Measurements from ENCODE around the gene ATF5.

DNA sequence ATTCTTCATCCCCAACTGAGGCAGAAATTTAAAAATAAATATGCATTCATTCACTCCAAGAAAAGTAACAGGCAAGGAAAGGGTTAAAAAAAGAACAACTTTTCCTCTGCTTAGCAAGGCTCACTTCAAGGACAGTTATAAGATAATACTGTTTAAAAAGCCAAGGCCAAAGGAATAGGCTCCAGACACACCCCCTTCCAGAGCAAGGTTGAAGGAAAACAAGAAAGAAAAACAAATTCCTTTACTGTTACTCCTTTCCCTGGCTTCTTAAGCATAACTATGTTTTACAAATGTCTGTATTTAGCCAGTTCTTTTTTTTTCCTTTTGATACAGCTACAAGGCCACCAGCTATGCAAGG is 23.5 kb downstream of the ATF5 start:
- TF ChIP-seq, protein P1, sequence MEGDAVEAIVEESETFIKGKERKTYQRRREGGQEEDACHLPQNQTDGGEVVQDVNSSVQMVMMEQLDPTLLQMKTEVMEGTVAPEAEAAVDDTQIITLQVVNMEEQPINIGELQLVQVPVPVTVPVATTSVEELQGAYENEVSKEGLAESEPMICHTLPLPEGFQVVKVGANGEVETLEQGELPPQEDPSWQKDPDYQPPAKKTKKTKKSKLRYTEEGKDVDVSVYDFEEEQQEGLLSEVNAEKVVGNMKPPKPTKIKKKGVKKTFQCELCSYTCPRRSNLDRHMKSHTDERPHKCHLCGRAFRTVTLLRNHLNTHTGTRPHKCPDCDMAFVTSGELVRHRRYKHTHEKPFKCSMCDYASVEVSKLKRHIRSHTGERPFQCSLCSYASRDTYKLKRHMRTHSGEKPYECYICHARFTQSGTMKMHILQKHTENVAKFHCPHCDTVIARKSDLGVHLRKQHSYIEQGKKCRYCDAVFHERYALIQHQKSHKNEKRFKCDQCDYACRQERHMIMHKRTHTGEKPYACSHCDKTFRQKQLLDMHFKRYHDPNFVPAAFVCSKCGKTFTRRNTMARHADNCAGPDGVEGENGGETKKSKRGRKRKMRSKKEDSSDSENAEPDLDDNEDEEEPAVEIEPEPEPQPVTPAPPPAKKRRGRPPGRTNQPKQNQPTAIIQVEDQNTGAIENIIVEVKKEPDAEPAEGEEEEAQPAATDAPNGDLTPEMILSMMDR (conservative IDR thresholded peaks at IDR 0.05), result no peak
- no peak for TF ChIP-seq EZH2 (IDR thresholded peaks at IDR 0.05; ENCODE audit: low read depth)
